K562 (cell line): ENCODE measurements around the gene NLRX1. TPM values are rescaled to one million over a fixed set of nuclear protein-coding genes. Genes with fewer than 3 reads are reported as not detected.

Experiments used
- ATAC-seq: fragments of 200-7000 bp; cut with Tn5 transposase; 3 replicates; pipeline ENCODE4 v1.9.1; 2020; ENCODE audit warnings: moderate library complexity
- BruUV-seq: library from RNA; stranded (reverse); fragments of 400-500 nt; replicated peaks from 2 replicates; lab custom pipeline; 2021; lab: Mats Ljungman, UMichigan
- CTCF ChIA-PET: fragments of 300-600 bp; formaldehyde crosslinking; extraction: SDS; loops from one replicate; lab custom pipeline; 2021; ENCODE audit warnings: low intra/inter-chr PET ratio; lab: Yijun Ruan, JAX
- POLR2A ChIA-PET: fragments of 300-600, 350-650 bp; sonication (Branson Sonifier 250); formaldehyde crosslinking; extraction: SDS; loops from one replicate; lab custom pipeline; 2021; ENCODE audit warnings: antibody characterized with exemption, inconsistent platforms; lab: Yijun Ruan, JAX
- DNase-seq, 4 experiments: peaks; one replicate each; pipeline versions ENCODE4 v3.0.0 to v3.0.0-alpha.2; 2011 to 2018; ENCODE audit warnings: low spot score in 3 of 4, mixed read lengths in 3 of 4; ENCODE audit errors: extremely low read depth in 1 of 4
- FAIRE-seq: peaks from 2 replicates; lab custom pipeline; 2011; peaks lifted over from hg19 to GRCh38; lab: Jason Lieb, UNC
- H2AFZ ChIP-seq: 2 replicates; pipeline ENCODE4 v1.6.0; 2011; ENCODE audit warnings: low read depth, low read length, control low read depth, inconsistent platforms
- H3K27ac ChIP-seq: fragments of 200-600 bp; 3 replicates; pipeline ENCODE4 v1.8.0; 2011; ENCODE audit warnings: low read depth, mild to moderate bottlenecking, control low read depth, inconsistent platforms, low read length, moderate library complexity, mixed read lengths; ENCODE audit errors: extremely low read depth
- H3K27me3 ChIP-seq, 2 experiments: fragments of 300-600 bp in 1 of 2; 2 replicates in 1 of 2; 3 replicates in 1 of 2; pipeline versions ENCODE4 v1.6.0 to v1.8.0; 2011; ENCODE audit warnings: inconsistent platforms in 2 of 2, low read length in 2 of 2, mild to moderate bottlenecking in 1 of 2, mixed read lengths in 1 of 2, moderate library complexity in 1 of 2; ENCODE audit not compliant: control insufficient read depth in 2 of 2, insufficient read depth in 2 of 2
- H3K36me3 ChIP-seq: fragments of 300-600 bp; 3 replicates; pipeline ENCODE4 v1.8.0; 2011; ENCODE audit warnings: mild to moderate bottlenecking, low read length, inconsistent platforms; ENCODE audit not compliant: control insufficient read depth, insufficient read depth
- H3K4me1 ChIP-seq, 2 experiments: fragments of 200-600 bp in 1 of 2; replicated peaks in 1 of 2; 2 replicates in 1 of 2; 3 replicates in 1 of 2; pipeline versions ENCODE4 v1.5.1 to v1.8.0; 2011; ENCODE audit warnings: inconsistent platforms in 2 of 2, low read length in 2 of 2, mild to moderate bottlenecking in 1 of 2, mixed read lengths in 1 of 2, moderate library complexity in 1 of 2; ENCODE audit not compliant: control insufficient read depth in 2 of 2, insufficient read depth in 2 of 2
- H3K4me2 ChIP-seq: 2 replicates; pipeline ENCODE4 v1.6.1; 2011; ENCODE audit warnings: low read length, control low read depth, inconsistent platforms, mixed read lengths; ENCODE audit not compliant: insufficient read depth
- H3K4me3 ChIP-seq: fragments of 200-600 bp; sonication (generic), shearing (Covaris generic); 2 replicates; pipeline ENCODE4 v1.5.1; 2016; ENCODE audit warnings: control low read depth, inconsistent platforms
- H3K79me2 ChIP-seq: fragments of 200-600 bp; 3 replicates; pipeline ENCODE4 v1.8.0; 2011; ENCODE audit warnings: low read length, inconsistent platforms; ENCODE audit not compliant: control insufficient read depth, insufficient read depth
- H3K9ac ChIP-seq, 2 experiments: 2 replicates each; pipeline versions ENCODE4 v1.6.0 to v1.6.1; 2011; ENCODE audit warnings: low read depth in 2 of 2, low read length in 2 of 2, control low read depth in 1 of 2, inconsistent platforms in 1 of 2, mild to moderate bottlenecking in 1 of 2, mixed read lengths in 1 of 2; ENCODE audit not compliant: insufficient read depth in 1 of 2
- H3K9me1 ChIP-seq: one replicate; pipeline ENCODE4 v1.6.0; 2011; ENCODE audit warnings: inconsistent platforms, mild to moderate bottlenecking, low read length, moderate library complexity; ENCODE audit not compliant: control insufficient read depth, insufficient read depth
- H3K9me3 ChIP-seq: replicated peaks from 2 replicates; pipeline ENCODE4 v1.5.1; 2011; ENCODE audit warnings: low read depth, low read length, inconsistent platforms; ENCODE audit not compliant: control insufficient read depth, insufficient read depth
- H4K20me1 ChIP-seq: replicated peaks from 2 replicates; pipeline ENCODE4 v1.6.1; 2011; ENCODE audit warnings: low read length, inconsistent platforms, mixed read lengths; ENCODE audit not compliant: control insufficient read depth, insufficient read depth
- BHLHE40 ChIP-seq: IDR thresholded peaks from 2 replicates; pipeline ENCODE4 v1.6.1; 2011; ENCODE audit warnings: low read length, improper control_type of control experiment
- HSF4 ChIP-seq: fragments of 250-450 bp; sonication (Bioruptor Pico); IDR thresholded peaks from 2 replicates; pipeline ENCODE4 v2.1.2; 2022; ENCODE audit warnings: mild to moderate bottlenecking, moderate library complexity, borderline replicate concordance
- LARP7 ChIP-seq: fragments of 450-650 bp; IDR thresholded peaks from 2 replicates; pipeline ENCODE4 v1.6.1; 2016
- MBD2 ChIP-seq: sonication (generic); IDR thresholded peaks from 2 replicates; pipeline ENCODE4 v1.6.1; 2016; ENCODE audit warnings: low read depth, borderline replicate concordance
- MED1 ChIP-seq: sonication (generic); formaldehyde crosslinking; IDR thresholded peaks from 2 replicates; pipeline ENCODE4 v1.8.1; 2023; ENCODE audit warnings: missing genetic modification reagents, borderline replicate concordance
- PHF8 ChIP-seq: fragments of 200-600 bp; sonication (generic); IDR thresholded peaks from 2 replicates; pipeline ENCODE4 v1.6.1; 2012; ENCODE audit warnings: mixed run types, mild to moderate bottlenecking, inconsistent platforms, low read length, moderate library complexity, borderline replicate concordance
- RBM34 ChIP-seq: fragments of 200-400 bp; formaldehyde crosslinking; IDR thresholded peaks from 2 replicates; pipeline ENCODE4 v1.6.1; 2018; ENCODE audit warnings: low read length, borderline replicate concordance; ENCODE audit not compliant: insufficient read depth
- SIN3B ChIP-seq: fragments of 450-650 bp; IDR thresholded peaks from 2 replicates; pipeline ENCODE4 v1.6.1; 2017; ENCODE audit warnings: low read depth, mild to moderate bottlenecking, moderate library complexity
- SMARCA4 ChIP-seq: fragments of 450-650 bp; IDR thresholded peaks from 2 replicates; pipeline ENCODE4 v1.6.1; 2016
- SMC3 ChIP-seq: conservative IDR thresholded peaks from 2 replicates; pipeline ENCODE4 v1.6.1; 2011; ENCODE audit warnings: low read depth, low read length, improper control_type of control experiment; ENCODE audit not compliant: insufficient read depth
- TCF3 ChIP-seq: sonication (generic); formaldehyde crosslinking; IDR thresholded peaks from 2 replicates; pipeline ENCODE4 v1.4.0; 2020; ENCODE audit warnings: mild to moderate bottlenecking, missing genetic modification reagents
- ZFX ChIP-seq: sonication (generic); formaldehyde crosslinking; IDR thresholded peaks from 2 replicates; pipeline ENCODE4 v1.8.0; 2022; ENCODE audit warnings: mild to moderate bottlenecking, missing genetic modification reagents, moderate library complexity
- ZNF232 ChIP-seq: sonication (generic); formaldehyde crosslinking; IDR thresholded peaks from 2 replicates; pipeline ENCODE4 v1.8.0; 2022; ENCODE audit warnings: mild to moderate bottlenecking, missing genetic modification reagents
- WGBS: fragments of 100-300 bp; shearing (Covaris generic); methylation state at CpG from one replicate; pipeline ENCODE4 v1.1.6; 2016; ENCODE audit warnings: low coverage, mixed read lengths; ENCODE audit not compliant: insufficient coverage; ENCODE audit errors: missing lambda C conversion rate; 5-methylcytosine and 5-hydroxymethylcytosine counted together
- in situ Hi-C: fragments of 300-500 bp; cut with MboI; formaldehyde crosslinking; loops from 4 replicates; pipeline ENCODE4 v1.15.0; 2018; ENCODE audit warnings: inconsistent platforms, mixed read lengths
- intact Hi-C: fragments of 100-400 bp; cut with micrococcal nuclease; formaldehyde crosslinking; loops from 2 replicates; pipeline ENCODE4 v1.14.2; 2022
- polyA plus RNA-seq, 8 experiments: library from polyadenylated mRNA; depleted of rRNA in 4 of 8; stranded (reverse) in 5 of 8; unstranded in 3 of 8; fragments of >200 nt; fragmentation: Nextera tagmentation in 2 of 8; fragmentation: Illumina TruSeq in 1 of 8; extraction: Ambion mirVana in 2 of 8; extraction: Trizol in 1 of 8; gene quantifications; 2 replicates each; pipeline versions ENCODE4 v1.2.1 to v1.2.3, GENCODE V29; 2011 to 2014; ENCODE audit warnings: inconsistent platforms in 1 of 8, missing spikeins in 1 of 8
- total RNA-seq, 7 experiments: library from RNA; depleted of rRNA in 6 of 7; stranded (reverse); fragments of >200 nt in 6 of 7; fragmentation: Illumina TruSeq in 2 of 7; extraction: Trizol in 2 of 7; gene quantifications; 2 replicates each; pipeline versions ENCODE4 v1.2.1 to v1.2.3, GENCODE V29; 2011 to 2021; ENCODE audit warnings: low replicate concordance in 1 of 7
- TF ChIP-seq, protein P1 (sequence below), 3 experiments: fragments of 200-800 bp in 1 of 3; fragments of 250-450 bp in 1 of 3; fragments of 450-650 bp in 1 of 3; sonication (Bioruptor Pico) in 1 of 3; sonication (Bioruptor generic) in 1 of 3; formaldehyde crosslinking in 1 of 3; IDR thresholded peaks; 2 replicates each; pipeline versions ENCODE4 v1.6.1 to v1.8.0; 2016 to 2022; ENCODE audit warnings: mild to moderate bottlenecking in 2 of 3, missing genetic modification characterization in 2 of 3, missing compliant biosample characterization in 1 of 3, moderate library complexity in 1 of 3
- TF ChIP-seq, protein P2 (sequence below), 2 experiments: IDR thresholded peaks in 1 of 2; conservative IDR thresholded peaks in 1 of 2; 2 replicates each; pipeline ENCODE4 v1.6.1; 2016; ENCODE audit warnings: low read depth in 2 of 2, mild to moderate bottlenecking in 1 of 2, missing compliant biosample characterization in 1 of 2, missing genetic modification characterization in 1 of 2, moderate library complexity in 1 of 2
- TF ChIP-seq, protein P3 (sequence below): sonication (generic); formaldehyde crosslinking; IDR thresholded peaks from 2 replicates; pipeline ENCODE4 v1.8.1; 2023; ENCODE audit warnings: mild to moderate bottlenecking, missing genetic modification reagents

NLRX1 gene
- total and polyA plus RNA-seq, 9 of the 15 experiments (the other 6 are each of a cell fraction or from before 2014, with no cell fraction given) = 0.04 to 2.3 (median 0.69) TPM

DNA sequence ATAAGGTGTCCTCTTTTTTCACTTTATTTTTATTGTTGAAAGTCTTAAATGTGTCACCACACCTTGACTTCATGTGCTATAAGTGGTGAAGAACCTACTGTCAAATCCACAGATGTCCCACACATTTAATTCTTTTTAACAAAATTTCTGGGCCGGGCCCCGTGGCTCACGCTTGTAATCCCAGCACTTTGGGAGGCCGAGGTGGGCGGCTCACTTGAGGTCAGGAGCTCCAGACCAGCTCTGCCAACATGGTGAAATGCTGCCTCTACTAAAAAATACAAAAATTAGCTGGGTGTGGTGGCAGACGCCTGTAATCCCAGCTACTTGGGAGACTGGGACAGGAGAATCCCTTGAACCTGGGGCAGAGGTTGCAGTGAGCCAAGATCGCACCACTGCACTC is 40.7 kb downstream of the NLRX1 start:
- intact Hi-C loops = no loop called here
- H2AFZ ChIP-seq = no peak overlapping the region
- peaks cover 65% of the 10 kb centered on the region for H3K79me2 ChIP-seq
- no peak for FAIRE-seq
- H3K4me1 ChIP-seq = peaks cover 13% of the 10 kb centered on the region in 2 experiments; a peak in 4 of 5 replicates
- TF ChIP-seq ZFX (CRISPR knock-in tag) = no peak
- no peak for TF ChIP-seq PHF8
- TF ChIP-seq LARP7 = no peak
- TF ChIP-seq RBM34 = no peak
- TF ChIP-seq SMC3 = no peak
- no peak for TF ChIP-seq SMARCA4
- TF ChIP-seq, protein P1, sequence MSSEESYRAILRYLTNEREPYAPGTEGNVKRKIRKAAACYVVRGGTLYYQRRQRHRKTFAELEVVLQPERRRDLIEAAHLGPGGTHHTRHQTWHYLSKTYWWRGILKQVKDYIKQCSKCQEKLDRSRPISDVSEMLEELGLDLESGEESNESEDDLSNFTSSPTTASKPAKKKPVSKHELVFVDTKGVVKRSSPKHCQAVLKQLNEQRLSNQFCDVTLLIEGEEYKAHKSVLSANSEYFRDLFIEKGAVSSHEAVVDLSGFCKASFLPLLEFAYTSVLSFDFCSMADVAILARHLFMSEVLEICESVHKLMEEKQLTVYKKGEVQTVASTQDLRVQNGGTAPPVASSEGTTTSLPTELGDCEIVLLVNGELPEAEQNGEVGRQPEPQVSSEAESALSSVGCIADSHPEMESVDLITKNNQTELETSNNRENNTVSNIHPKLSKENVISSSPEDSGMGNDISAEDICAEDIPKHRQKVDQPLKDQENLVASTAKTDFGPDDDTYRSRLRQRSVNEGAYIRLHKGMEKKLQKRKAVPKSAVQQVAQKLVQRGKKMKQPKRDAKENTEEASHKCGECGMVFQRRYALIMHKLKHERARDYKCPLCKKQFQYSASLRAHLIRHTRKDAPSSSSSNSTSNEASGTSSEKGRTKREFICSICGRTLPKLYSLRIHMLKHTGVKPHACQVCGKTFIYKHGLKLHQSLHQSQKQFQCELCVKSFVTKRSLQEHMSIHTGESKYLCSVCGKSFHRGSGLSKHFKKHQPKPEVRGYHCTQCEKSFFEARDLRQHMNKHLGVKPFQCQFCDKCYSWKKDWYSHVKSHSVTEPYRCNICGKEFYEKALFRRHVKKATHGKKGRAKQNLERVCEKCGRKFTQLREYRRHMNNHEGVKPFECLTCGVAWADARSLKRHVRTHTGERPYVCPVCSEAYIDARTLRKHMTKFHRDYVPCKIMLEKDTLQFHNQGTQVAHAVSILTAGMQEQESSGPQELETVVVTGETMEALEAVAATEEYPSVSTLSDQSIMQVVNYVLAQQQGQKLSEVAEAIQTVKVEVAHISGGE (CRISPR knock-in tag; IDR thresholded peaks at IDR 0.05) = no peak
- TF ChIP-seq MBD2 = no peak
- TF ChIP-seq, protein P2, sequence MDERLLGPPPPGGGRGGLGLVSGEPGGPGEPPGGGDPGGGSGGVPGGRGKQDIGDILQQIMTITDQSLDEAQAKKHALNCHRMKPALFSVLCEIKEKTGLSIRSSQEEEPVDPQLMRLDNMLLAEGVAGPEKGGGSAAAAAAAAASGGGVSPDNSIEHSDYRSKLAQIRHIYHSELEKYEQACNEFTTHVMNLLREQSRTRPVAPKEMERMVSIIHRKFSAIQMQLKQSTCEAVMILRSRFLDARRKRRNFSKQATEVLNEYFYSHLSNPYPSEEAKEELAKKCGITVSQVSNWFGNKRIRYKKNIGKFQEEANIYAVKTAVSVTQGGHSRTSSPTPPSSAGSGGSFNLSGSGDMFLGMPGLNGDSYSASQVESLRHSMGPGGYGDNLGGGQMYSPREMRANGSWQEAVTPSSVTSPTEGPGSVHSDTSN (CRISPR knock-in tag; IDR thresholded peaks at IDR 0.05; ENCODE audit: low read depth) = no peak
- TF ChIP-seq, protein P2 (tag; conservative IDR thresholded peaks at IDR 0.05; ENCODE audit: low read depth) = no peak
- no peak for TF ChIP-seq BHLHE40
- TF ChIP-seq MED1 (CRISPR knock-in tag) = no peak
- TF ChIP-seq SIN3B = no peak
- no peak for TF ChIP-seq HSF4 (CRISPR knock-in tag)
- no peak for TF ChIP-seq ZNF232 (CRISPR knock-in tag)
- no peak for TF ChIP-seq TCF3 (CRISPR knock-in tag)
- TF ChIP-seq, protein P3, sequence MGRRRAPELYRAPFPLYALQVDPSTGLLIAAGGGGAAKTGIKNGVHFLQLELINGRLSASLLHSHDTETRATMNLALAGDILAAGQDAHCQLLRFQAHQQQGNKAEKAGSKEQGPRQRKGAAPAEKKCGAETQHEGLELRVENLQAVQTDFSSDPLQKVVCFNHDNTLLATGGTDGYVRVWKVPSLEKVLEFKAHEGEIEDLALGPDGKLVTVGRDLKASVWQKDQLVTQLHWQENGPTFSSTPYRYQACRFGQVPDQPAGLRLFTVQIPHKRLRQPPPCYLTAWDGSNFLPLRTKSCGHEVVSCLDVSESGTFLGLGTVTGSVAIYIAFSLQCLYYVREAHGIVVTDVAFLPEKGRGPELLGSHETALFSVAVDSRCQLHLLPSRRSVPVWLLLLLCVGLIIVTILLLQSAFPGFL = no peak
- TF ChIP-seq, all 486 proteins: peak for 0
- Histone ChIP-seq H3K9ac (no peak overlapping the region), H3K36me3 (no peaks in the 10 kb centered on the region), H3K4me3 (no peak overlapping the region), H3K27me3 (no peaks in the 10 kb centered on the region), H3K27ac (no peak overlapping the region), H4K20me1 (0 out of 2 replicates have a peak, but pooled peaks cover 7% of the 10 kb centered on the region), H3K9me1 (no peaks in the 10 kb centered on the region), H3K4me2 (no peak overlapping the region), H3K9me3 (no peaks in the 10 kb centered on the region)
- in situ Hi-C loops = no loop called here
- POLR2A ChIA-PET = interaction anchor here (0.6 to 1.4 kb wide), 4 partner anchors 12 to 54 kb away, joined by 3 to 9 read pairs (median 5); no protein-coding TSS in a partner anchor
- no peak for DNase-seq
- CTCF ChIA-PET = no interaction called here
- BruUV-seq = no TSS peak
- ATAC-seq = no peak
- WGBS = 85% methylated on average over 7 of the region's 7 CpGs
